Measurements from ENCODE around the gene PCBP3.
"Not testable (repeated sequence)": the region's sequence is repeated elsewhere in the genome, so short reads cannot be mapped to it uniquely, and the experiment has no call there.

The PCBP3 gene

DNA sequence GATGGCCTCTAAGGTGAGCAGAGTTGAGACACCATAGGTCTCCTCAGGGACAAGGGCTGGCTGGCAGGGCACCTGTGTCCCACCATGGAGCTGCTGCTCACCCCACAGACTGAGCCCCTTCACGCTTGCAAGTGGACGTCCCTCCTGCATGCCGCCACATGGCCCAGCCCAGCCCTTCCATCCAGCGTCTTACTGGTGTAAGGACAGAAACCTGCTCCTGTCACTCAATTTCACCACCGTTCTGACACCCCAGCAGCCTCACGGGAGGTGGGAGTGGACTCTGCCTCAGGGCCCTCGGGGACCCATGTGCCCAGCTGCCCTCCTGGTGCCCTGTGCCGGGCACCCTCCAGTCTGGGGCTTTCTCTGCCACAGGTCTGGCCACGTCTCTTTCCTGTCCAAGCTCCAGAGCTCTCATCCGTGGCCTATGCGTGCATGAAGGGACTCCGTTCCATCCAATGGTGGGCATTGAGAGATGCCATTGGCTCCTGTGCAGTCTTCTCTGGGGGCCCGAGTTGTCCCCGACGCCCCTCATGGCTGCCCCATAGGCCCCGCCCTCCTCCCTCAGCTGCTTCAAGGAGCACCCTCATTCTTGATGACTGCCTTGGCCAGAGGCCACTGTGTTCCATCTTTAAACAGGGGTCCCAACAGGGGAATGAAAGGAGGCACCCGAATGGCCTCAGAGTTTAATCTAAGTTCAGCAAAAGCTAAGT, 295.4 kb downstream of the PCBP3 start:
- no peak for DNase-seq

DNA sequence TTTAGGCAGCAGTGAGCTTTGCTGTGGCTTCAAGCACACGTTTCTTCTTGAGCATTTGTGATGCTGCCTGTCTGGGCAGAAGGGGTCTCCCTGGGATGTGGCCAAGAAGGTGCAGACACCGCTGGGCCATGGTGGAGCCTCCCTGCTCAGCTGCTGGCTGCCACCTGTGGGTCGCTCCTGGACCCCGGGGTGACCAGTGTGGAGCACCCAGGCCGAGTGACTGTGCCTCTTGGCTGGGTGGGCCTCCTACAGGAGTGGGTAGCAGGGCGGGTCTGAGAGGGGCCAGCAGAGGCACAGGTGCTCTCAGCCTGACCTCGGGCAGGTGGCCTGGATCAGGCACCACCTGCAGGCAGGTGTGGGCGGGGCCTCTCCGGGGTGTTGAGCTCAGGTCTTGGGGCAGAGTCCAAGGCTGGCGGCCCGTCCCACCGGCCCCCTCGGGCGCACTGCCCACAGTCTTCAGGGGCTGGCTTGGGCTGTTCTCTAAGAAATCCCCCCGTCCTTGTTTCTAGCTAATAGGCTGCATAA, 296.1 kb downstream of the PCBP3 start:
- DNase-seq: no peak

DNA sequence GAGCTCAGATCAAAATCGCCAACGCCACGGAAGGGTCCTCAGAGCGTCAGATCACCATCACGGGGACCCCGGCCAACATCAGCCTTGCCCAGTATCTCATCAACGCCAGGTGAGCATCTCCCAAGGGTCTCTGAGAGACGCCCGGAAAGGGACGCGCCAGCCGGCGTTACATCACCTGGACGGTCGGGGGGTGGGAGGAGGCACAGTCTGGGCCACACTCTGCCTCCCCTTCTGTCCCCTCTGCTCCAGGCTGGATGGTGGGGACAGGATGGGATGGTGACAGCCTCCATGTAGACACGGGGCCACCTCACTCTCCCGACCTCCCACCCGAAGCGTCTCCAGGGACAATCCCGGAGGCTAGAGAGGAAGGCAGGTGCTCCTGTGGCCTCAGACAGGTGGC, 296.6 kb downstream of the PCBP3 start:
- no peak for DNase-seq

DNA sequence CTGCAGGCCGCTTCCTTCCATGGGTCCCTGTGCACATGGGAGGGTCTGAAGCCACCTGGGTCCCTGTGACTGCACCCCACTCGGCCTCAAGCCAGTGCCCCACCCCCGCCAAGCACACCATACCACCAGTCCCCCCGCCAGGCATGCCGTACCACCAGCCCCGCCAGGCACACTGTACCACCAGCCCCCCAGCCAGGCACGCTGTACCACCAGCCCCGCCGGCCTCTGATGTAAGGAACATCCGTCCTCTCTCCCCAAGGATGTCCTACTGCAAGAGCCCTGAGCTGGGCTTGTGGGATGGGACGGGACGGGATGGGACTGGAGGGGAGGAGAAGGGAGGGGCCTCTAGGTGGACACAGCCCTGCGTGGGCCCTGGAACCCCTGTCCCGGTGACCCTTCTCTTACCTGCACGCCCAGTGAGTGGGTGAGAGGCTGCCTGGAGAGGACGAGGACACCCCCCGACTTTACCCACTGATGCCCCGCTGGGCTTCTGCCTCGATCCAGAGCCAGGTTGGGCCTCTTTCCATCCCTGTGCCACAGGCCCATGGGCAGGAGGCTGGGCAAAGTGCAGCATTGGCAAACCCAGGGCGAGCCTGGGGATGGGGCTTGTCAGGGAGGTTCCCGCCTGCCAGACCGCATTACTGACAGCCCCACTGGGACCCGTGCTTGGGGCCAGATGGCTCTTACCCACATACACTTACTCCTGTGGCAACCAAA, 297.3 kb downstream of the PCBP3 start:
- no peak for DNase-seq

DNA sequence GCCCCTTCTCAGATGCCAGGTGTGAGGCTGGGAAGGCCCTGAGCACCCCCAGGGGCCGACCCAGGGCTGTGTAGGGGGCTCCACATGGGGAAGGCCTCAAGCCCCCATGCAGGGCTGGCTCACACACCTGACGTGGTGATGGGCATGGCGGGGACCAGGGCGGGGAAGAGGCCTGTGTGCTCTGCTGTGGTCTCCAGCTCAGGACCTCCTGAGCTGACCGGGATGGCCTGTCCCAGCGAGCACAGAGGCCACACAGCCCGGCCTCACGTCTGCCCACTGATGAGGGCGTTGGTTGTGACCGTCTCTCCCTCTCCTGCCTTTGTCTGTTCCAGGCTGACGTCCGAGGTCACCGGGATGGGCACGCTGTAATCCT, 297.8 kb downstream of the PCBP3 start:
- DNase-seq: no peak

DNA sequence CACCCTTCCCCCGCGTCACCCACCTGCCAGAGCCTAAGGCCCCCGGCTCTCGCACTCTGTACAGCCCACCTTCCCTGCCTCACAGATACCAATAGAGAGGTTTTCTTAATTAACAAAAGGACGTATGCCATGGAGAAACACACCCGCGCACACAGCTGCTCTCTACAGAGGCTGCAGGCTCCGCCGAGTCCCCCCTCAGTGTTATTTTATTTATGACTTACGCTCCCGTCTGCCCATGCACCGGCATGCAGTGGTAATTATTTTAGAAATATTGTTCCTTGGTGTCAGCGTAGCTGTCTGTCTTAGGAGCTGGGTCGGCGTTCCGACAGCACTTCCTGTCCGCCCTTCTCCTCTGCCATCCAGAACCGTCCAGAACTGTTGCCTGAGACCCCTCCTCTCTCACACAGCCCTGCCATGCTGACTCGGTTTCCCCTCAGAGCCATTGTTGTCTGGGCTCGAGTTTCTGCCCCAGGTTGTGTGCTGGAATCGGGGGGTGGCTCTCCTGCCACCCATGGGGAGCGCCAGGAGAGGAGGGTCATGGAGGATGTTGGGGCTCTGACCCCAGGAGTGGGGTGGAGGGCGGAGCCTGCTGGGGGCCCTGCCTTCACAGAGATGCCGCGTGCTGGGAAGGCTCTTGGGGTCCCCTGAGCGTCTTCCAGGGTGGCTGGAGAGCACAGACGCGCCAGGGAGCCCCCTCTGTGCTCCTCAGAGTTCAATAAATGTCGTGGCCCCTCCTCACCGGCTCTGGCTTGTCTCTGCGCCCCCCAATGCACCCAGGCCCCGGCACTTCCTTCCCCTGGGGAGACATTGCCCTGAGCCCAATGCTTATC, 298.4 kb downstream of the PCBP3 start:
- DNase-seq: no peak

DNA sequence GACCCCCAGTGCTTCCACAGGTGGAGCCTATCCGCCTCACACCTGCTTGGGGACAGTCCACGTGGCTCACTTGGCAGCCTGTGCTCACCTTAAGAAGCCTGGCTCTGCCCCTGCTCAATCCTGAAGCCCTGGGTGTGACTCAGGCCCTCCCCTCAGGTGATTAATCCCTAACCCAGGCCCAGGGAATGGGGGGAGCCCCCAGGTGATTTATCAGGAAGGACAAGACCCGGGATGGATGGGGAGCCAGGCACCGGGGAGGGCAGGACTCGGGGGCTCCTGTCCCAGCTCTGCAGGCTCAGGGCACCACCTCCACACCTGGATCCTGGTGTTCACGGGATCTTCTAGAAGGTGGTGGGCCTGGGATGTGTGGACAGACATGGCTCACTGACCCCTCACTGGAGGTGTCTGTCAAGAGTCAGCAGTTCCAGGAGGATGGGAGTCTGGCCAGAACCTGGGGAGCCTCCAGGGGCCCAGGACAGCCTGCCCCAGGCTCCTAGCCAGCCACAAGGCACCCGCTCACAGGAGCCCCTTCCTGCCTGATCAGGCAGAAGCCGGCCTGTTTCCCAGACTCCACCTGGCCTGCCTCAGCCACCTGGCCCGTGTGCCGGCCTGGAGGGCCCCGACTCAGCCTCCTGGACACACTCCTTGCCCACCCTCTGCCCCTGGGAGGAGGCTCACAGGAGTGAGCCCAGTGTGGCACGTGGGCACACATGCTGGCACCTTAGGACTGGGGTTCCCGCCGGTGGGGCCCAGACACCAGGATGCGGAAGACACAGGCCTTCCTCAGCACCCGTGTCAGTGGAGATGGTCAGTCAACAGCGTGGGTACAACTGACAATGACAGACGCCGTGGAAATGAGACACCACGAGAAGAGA, 299.5 kb downstream of the PCBP3 start:
- no peak for DNase-seq

DNA sequence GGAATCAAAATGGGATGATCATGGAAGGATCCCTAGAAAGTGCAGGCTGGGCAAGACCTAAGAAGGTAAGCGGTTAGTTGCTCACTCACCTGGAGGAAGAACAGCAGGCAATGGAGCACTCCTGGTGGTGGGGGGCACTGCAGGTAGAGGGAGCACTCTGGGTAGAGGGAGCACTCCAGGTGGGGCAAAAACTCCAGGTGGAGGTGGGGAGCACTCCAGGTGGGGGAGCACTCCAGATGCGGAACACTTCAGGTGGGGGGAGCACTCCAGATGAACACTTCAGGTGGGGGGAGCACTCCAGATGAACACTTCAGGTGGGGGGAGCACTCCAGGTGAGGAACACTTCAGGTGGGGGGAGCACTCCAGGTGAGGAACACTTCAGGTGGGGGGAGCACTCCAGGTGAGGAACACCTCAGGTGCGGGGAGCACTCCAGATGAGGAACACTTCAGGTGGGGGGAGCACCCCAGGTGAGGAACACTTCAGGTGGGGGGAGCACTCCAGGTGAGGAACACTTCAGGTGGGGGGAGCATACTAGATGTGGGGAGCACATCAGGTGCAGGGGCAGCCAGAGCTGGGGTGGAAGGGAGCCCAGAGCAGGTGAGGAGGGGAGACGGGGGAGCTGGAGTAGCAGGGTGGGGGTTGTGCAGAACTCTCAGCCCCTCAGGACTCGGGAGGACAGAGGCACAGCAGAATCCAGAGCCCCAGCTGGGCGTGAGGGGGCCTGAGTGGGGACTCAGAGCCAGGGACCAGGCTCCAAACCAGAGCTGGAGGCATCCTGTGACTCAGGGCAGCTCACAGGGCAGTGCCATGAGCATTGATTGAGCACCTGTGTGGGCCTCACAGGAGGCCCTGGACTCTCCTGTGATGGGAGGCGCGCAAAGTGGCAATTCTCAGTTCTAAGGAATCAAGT, 300.4 kb downstream of the PCBP3 start:
- no peak for DNase-seq

DNA sequence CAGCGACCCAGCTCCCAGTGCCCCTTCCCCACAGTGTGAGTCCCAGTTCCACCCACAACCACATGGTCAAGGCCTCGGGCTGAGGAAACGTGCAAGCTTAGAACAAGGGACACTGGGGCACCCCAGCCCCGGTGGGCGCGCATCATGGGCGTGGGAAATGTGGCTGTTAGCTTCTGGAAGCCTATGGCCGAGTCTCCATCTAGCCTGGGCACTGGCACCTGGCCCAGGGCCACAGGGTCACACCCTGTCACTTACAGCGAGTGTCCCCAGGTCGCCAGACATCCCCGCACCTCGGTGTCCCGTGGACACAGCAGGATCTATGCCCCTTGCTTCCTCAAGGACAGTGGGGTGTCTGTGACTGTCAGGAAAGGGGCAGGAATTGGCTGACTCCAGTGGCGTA, 301.1 kb downstream of the PCBP3 start:
- no peak for DNase-seq

DNA sequence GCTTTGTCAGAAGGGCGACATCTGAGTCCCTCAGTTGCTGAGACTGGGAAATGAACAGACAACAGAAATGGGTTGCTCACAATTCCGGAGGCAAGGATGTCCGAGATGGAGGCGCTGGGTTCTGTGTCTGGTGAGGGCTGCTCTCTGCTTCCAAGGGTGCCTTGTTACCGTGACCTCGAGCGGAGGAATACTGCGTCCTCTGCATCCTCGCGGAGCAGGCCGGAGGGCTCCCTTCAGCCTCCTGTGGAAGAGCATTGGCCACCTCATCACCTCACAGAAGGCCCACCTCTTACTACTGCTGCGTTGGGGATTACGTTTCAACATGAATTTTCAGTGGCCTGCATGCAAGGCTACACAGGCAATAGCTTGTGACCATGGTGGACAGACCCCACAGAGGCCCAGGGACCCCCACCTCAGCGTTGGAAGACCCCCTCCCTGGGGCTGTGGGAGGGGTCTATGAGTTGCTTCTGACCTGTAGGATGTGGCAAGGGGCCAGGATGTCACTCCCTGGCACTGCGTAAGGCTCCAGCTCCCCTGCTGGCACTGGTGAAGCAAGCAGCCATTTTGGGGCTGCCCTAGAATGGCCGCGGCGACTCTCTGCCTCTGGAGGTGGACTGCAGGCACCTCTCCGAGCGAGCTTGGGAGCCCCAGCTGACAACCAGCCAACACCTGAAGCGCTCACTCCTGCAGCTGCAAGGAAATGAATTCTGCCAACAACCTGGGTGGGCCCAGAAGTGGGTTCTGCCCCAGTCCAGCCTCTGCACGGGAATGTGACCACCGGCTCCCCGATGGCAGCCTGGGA, 301.7 kb downstream of the PCBP3 start:
- DNase-seq: no peak

DNA sequence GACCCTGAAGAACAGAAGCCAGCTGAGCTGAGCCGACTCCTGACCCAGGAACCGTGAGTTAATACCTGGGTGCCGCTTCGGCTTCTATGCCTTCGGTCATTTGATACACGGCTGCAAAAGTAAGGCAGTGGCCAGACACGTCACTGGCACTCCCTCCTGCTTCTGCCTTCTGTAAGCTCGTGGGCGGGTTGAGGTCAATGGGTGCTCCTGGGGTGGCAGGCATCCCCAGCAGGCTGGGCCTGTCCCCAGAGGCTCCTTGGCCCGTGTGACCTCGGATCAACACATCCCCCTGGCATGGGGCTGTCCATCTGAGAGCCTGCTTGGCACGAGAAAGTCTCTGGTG, 302.3 kb downstream of the PCBP3 start:
- DNase-seq: no peak

DNA sequence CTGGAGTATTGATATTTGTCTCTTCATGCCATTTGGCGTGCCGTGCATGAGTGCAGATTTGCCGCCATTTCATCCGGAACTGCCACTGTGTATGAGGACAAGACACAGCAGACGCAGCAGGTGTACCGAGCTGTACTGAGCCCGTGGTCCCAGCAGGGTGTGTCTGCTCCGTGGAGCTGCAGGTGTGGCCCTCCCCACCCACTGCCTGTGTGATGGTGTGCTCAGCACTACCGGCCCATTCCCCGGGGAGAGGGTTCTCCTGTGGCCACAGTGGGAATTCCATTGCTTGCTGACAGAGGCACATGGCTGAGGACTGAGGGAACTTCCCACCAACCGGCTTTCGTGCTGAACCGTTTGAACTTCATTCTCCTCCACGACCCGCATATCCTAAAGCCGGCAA, 303.8 kb downstream of the PCBP3 start:
- no peak for DNase-seq

DNA sequence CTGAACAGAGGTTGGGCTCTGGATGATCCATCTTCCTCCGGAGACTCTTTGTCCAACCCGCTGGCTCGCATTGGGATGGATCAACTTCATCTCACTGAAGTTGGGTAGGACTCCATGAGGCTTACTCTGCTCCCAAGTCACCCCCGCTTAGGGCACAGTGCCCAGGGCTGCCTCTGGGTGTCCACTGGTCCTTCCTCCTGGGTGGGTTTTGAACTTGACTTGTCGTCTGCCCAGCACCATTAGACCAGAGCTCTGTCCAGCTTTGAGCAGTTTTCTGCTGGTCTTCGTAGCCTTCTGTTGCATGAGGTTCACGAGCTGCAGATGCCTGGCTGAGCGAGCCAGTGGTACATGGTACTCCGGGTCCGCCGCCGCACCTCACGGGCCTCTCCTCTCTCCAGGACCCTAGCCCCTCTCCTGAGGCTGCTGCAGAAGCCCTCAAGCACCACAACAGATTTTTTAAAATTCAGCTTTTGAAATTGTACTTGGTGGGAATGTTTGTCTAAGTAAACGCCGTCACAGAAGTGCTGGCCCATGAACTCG, 304.3 kb downstream of the PCBP3 start:
- no peak for DNase-seq

DNA sequence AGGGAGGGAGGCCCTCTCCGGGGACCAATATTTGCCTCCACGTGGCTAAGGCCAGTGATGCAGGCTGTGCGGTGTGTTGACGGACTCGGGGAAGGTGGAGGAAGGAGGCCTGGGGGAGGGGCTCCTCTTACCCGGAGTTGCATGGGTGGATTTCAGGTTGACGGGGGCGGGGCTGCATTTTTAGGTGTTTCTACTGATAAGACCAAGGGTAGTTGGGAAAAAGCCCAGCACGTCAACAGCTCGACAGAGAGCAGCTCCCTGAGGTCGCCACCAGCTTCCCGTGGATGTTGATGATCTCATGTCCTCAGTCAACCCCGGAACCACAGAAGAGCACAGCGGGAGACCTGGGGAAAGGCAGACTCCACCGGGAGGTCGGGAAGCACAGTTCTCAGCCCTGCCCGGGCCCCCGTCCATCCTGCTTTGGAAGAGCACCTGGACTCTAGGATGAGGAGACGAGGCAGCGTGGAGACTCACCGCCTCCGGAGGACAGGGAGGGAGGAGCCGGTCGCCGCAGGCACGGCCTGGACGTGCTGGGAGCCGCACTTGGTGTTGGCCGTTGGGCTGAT, 305.1 kb downstream of the PCBP3 start:
- DNase-seq: no peak

DNA sequence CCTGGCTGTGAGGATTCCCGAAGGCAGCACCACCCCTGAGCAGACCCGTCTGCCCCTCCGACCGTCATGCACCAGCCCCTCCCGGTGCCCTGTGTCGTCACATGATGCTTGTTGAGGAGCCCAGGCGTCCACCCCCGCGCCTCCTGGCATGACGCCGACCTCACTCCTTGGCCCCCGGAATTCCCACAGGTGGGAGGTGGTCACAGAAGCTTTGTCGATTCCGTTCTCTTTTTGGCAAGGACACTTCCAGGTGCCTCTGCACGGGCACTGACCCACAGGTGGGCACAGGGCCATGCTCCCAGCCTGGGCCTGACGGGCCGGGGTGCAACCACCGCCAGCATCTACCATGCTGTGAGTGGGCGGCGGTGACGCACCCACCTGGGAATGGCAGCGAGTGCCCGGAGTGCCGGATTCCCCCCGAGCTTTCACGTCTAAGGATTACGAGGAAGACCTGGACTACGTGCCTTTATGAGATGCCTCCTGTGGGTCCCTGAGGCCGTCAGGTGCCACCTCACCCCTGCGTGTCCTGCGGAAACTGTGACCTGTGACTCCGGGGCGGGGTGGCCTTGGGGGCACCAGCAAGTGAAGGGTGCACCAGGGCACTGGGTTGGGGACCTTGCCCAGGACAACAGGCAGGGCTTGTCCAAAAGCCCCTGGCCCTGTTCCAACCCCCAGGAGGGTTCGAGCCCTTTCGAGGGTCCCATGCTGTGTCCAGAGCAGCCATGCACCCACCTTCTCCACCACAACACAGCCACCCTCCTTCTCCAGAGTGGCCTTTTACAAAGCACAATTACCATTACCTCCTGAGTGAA, 306.6 kb downstream of the PCBP3 start:
- no peak for DNase-seq

DNA sequence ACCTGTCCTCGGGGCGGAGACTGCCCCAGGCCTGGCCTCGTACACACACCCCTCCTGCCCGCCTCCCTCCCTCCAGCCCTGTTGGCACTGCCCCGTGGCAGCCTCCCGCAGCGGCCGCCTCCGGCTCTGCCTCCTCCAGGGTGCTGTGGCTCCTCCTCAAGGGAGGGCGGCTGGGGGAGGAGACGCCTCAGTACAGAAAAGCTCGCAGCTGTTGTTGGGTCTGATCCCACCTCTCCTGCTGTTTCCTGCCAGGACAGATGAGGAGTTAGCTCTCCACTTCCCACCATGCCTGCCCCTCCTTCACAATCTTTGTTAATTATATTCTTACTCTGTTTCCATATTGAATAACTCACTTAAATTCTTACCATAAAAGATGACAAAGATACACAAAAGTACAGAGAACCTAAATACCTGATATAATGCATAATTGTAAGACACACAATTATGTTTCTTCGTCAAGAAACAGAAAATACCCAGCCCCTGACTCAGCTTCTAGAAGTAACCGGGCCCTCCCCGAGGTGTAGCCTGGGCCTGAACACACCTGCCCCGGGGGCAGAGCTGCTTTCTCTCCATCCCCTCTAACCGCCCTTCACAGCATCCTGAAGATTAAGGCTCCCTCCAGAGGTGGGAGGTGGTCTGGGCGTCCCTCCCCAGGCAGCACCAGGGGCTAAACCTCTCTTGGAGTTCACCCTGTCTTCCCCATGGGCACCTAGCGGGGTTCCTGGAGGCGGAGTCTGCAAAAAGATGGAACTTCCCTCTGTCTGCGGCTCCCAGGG, 307.4 kb downstream of the PCBP3 start:
- no peak for DNase-seq

DNA sequence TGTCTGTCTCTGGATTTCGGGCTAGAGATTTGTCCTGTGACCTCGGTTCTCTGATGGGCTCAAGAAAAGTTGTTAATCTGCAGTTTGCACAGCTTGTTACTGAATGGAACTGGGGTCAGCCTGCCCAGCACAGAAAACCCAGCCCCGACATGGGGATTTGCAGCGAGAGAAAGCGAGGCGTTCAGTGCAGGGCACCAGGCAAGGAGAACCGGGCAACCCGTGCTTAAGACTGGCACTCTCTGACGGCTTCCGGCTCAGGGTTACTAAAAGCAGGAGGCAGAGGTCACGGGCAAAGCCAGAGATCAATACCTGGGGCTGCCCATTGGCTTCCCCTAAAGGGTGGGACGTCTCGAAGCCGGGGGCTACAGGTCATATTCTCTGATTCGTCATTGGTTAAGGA, 308.2 kb downstream of the PCBP3 start:
- DNase-seq: no peak

DNA sequence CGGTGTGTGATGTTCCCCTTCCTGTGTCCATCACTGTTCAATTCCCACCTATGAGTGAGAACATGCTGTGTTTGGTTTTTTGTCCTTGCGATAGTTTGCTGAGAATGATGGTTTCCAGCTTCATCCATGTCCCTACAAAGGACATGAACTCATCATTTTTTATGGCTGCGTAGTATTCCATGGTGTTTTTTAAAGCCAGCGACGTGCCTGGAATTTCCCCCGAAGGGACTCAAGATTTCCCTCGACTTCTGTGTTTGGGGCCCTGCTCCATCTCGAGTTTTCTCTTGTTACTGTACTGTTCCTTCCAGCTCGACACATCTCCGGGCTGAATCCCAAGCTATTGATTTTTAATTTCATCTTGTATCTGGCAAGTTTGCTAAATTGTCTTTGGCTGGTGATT, 309.0 kb downstream of the PCBP3 start:
- DNase-seq: not testable (repeated sequence)

Data from inflammatory macrophage (primary cell).